Activated CD4-positive, CD25-positive, alpha-beta regulatory T cell treated with anti-CD3 and anti-CD28 coated beads, Interleukin-2, amount 50 U/mL, for 72 hours (primary cell): ENCODE data around the gene PALD1.
"Not testable (repeated sequence)": the region's sequence is repeated elsewhere in the genome, so short reads cannot be mapped to it uniquely, and the experiment has no call there.

ENCODE experiments used
- DNase-seq: peaks from one replicate; pipeline ENCODE4 v3.0.0; 2021

The PALD1 gene

DNA sequence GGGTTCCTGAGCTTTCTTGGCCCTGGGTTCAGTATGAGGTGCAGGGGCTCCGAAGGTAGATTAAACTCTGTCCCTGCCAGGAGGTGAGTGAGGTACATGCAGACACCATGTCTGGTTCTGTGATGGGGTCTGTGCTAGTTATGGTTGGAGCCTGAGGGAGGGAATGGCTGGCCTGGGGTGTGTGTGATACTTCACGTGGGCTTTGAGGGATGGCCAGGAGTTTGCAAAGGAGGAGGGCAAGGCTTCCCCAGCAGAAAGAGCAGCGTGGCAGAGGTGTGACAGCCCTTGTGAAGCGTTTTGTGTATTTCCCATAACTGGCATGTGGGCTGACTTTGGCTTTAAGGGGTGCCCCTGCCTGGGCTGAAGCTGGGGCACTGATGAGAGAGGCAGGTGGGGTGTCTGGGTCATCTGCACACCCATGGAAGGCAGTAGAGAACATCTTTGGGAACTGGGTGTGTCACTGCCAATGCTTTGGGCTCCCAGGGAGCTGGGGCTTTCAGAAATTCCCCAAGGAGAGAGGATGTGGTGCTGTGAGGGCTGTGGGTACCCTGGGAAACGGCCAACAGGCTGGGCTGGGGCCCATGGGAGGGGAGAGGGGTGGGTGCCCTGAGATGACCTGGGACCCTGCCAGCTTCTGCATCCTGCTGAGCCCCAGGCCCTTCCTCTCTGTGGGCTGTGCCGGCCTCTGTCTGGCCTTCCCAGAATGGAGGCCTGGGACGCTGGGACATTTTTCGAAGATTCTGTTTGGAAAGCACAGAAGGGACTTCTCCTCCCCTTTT lies 4.6 kb downstream of the PALD1 start:
- no peak for DNase-seq

DNA sequence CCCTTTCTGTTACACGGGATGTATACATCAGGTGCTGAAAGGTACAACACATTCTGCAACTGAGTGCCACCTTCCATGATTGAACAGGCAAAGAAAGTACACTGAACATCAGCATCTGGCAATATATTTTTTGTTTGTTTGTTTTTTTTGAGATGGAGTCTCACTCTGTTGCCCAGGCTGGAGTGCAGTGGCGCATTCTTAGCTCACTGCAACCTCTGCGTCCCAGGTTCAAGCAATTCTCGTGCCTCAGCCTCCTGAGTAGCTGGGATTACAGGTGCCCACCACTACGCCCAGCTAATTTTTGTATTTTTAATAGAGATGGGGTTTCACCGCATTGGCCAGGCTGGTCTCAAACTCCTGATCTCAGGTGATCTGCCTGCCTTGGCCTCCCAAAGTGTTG lies 5.3 kb downstream of the PALD1 start:
- not testable (repeated sequence) for DNase-seq

DNA sequence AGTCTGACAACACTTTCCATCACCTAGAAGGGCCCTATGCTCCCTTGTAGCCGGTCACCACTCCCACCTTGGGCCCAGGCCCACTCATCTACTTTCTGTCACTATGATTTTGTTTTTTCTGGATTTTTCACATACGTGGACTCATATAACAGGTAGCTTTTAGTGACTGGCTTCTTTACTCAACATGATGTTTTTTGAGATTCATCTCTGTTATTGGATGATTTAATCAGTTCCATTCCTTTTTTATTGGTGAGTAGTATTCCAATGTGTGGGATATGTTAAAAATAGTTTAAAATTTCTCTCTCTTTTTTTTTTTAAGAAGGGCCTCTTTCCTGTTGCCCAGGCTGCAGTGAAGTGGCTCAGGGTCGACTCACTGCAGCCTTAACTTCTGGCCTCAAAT lies 9.3 kb downstream of the PALD1 start:
- no peak for DNase-seq

DNA sequence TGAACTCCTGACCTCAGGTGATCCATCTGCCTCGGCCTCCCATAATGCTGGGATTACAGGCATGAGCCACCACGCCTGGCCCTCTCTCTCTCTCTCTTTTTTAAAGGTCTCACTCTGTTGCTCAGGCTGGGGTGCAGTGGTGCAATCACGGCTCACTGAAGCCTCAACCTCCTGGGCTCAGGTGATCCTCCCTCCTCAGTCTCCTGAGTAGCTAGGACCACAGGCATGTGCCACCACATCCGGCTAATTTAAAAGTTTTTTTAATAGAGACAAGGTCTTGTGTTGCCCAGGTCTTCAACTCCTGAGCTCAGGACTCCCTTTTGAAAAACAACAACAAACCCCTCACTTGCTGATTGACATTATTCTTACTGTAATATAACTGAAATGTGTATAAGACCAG lies 11.6 kb downstream of the PALD1 start:
- no peak for DNase-seq

DNA sequence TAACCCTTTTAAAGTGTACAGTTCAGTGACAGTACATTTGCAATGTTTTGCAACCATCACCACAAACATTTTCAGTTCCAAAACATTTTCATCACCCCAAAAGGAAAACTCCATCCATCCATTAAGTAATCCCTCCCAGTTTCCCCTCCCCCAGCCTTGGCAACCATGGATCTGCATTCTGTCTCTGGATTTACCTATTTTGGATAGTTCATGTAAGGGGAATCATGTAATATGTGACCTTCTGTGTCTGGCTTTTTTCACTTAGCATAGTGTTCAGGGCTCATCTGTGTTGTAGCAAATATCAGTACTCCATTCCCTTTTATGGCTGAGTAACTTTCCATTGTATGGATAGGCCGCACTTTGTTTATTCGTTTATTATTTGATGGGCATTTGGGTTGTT lies 13.0 kb downstream of the PALD1 start:
- no peak for DNase-seq

DNA sequence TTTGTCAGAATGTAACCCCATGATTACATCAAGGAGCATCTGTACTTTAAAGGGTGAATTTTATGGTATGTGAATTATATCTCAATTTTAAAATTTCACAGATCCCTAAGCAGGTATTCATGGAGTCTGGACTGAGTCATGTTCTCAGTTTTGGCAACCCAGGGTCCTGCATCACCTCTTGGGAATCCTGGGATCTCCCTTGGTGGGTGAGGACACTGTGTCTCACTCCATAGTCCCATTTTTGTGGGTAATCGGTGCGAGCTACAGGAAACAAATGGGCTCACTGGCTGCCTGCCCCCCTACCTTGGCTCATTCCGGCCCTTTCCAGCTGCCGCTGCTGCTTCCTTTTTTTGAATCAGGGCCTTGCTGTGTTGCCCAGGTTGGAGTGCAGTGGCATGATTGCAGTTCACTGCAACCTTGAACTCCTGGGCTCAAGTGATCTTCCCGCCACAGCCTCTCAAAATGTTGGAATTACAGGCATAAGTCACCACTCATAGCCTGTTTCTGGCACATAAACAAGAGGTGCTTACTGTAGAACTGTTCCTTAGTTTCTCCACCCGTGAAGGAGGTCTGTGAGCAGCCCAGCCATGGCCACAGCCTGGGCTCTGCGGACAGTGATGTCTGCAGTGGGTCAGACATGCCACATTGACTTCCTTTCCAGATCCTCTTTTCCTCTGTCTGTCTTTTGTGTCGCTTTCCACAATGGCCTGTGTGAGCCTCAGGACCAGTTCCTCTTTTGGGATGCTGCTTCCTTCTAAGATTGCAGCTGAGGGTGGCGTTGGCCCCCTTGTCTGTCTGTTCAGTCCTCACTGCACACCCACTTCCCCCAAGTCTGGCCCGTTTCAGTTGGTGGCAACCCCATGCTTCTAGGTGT lies 14.5 kb downstream of the PALD1 start:
- DNase-seq: no peak

DNA sequence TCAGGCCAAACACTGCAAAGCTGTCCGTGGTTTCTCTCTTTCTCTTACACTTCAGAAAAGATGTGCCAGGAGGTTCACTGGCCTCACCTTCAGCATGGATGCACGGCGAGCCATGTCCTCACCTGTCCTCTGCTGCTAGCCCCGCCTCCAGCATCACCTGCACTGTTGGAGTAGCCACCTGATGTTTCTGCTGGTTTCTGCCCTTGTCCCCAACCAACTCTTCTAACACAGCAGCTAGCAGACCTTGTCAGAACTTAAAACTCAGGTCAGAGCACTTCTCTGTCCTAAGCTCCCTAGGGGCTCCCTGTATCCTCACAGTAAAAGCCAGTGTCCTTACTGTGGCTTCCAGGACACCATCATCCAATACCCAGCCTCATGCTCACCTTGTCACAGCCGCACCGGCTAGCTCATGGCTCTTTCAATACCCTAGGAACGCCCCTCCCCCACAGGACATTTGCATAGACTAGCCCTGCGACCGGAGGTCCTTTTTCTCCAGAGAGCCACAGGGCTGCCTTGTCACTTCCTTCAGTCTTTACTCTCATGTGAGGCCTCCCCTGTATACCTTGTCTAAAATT lies 15.2 kb downstream of the PALD1 start:
- no peak for DNase-seq

DNA sequence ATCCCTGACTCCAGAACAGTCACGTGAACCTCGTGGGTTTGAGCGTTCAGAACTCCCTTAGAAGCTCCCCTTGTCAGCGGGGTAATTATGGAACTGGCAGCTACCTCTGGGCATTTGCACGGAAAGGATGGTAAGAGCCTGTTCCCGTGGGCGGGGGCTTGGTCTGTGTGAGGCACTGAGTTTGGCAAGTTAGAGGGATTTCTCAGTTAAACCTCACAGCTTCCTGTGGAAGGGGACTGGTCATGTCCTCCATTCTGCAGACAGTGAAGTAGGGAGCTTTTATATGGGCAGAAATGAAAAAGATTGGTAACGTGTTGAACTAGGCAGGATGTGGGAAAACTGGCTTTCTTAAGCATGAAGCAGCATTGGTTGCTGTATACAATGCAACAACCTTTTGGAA lies 16.0 kb downstream of the PALD1 start:
- DNase-seq: no peak

DNA sequence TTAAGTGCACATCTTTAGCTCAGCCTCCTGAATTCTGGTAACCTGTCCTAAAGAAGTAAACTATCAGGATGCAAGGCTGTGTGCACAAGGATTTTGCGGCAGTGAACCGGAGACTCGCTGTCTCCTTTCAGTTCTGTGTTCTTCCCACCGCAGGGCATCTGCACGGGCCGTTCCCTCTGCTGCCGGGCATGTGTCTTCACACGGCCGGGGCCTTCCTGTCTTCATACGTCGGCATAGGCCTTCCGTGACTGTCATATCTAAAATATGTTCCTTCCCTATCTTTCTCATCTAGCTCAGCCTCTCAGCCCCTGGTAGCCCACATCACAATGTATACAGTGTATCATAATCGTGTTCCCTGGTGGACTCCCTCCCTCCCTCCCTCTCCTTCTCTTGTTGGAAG lies 16.4 kb downstream of the PALD1 start:
- no peak for DNase-seq

DNA sequence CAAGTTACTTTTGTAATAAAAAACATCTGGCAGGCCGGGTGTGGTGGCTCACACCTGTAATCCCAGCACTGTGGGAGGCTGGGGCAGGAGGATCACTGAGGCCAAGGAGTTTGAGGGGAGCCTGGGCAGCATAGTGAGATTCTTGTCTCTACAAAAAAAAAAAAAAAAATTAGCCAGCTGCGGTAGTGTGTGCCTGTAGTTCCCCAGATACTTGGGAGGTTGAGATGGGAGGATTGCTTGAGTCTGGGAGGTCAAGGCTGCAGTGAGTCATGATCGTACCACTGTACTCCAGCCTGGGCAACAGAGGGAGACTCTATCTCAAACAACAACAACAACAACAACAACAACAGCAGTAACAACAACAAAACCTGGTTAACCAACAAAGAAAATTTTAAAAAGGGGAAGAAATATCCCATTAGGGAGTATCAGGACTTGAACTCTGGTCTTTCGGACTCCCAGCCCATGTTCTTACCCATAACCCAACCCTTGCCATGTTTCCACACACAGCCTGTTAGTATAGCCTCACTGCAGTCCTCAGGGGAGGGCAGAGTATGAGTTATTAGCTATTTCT lies 17.2 kb downstream of the PALD1 start:
- no peak for DNase-seq

DNA sequence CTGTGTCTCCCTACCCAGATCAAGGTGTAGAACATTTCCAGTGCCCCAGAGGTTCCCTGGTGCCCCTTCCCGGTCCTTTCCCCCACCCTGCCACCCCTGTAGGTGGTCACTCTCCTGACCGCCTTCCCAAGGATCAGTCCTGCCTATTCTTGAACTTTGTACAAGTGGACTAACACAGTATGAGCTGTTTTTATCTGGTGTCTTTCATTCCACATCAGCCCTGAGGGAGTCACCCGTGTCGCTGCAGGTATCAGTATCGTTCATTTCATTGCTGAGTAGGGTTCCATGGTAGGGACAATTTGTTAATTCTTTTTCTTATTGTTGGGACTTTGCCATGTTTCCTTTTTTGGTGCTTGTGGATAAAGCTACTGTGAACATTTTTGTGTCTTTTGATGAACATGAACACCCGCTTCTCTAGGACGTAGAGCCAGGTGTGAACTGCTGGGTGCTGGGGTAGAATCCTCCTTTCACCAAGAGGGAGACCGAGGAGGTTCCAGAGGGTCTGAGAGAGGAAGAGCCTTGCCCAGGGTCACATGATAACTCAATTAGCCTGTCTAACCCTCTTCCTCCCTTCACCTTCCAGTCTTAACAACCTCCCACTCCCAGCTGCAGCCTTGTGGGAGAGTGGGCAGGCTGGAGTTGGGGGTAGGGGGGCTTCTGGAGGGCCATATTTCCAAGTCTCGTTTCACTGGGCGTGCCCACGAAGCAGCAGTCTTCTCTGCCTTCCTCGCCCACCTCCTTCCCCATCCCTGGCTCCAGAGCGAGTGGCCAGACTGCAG lies 18.0 kb downstream of the PALD1 start:
- DNase-seq: no peak

DNA sequence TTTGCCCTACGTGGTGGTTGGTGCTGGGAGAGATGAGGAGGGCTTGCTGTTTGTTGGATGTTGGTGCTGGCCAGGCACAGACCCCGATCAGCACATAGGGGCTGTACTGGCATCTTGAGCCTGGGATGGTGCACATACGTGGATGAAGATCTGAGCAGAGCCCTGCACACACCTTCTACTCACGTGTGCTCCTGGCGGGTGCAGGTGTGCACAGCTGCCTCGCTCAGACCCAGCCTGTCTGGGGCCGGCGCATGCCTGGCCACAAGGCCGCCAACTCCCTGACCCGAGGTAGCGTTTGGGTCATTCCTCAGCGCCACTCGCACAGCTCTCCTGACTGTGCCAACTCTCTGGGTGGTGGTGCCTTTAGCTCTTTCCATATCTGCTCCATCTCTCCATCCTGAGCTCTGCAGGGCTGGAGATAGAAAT lies 18.6 kb downstream of the PALD1 start:
- no peak for DNase-seq

DNA sequence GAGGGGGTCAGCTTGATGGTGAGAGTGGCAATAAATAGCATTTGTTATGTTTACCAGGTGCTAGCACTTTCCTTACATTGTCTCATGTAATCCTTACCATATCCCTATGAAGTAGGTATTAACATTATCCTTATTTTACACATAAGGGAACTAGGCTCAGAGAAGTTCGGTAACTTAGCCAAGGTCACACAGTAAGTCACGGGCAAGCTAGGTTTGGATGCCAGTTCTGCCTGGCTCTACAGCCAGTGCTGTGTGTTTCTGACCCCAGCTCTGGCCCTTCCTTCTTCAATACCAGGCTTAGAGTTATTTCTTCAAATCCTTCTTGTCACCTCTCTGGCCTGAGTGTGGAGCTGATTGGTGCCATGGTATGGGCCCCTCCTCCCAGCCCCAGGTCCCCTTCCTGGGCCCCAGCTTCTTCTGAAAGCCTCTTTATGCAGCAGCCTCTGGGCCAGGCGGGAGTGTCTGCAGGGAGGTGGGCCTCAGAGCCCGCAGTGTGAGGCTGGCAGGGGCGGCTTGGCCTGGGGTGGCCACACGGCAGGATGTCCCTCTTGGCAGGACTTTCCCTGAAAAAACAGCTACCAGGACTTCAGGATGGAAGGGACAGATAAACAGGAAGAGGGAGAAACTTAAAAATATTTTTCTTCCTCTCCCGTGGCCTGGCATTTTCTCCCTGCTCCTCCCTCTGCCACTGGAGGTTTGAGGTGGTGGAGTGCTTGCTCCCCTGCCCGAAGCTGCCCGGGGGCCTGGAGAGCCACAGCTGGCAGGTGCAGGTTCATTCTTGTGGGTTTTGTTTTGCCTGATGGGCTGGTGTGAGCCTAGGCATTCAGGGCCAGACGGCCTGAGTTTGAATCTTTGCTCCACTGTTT lies 20.6 kb downstream of the PALD1 start:
- no peak for DNase-seq

DNA sequence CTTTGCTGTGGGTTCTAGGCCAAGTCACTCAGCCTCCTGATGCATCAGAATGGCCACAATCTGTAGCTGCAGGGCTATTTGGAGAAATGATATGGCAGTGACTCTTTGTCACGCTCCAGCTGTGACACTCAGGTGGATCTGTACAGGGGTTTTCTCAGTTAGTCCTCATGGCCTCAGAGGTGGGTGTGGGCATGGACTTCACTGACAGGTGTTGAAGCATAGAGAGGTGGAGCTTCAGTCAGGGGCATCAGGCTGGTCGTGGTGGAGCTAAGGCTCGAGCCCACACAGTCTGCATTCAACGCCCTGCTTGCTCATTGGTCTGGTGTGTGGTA lies 21.2 kb downstream of the PALD1 start:
- DNase-seq: no peak

DNA sequence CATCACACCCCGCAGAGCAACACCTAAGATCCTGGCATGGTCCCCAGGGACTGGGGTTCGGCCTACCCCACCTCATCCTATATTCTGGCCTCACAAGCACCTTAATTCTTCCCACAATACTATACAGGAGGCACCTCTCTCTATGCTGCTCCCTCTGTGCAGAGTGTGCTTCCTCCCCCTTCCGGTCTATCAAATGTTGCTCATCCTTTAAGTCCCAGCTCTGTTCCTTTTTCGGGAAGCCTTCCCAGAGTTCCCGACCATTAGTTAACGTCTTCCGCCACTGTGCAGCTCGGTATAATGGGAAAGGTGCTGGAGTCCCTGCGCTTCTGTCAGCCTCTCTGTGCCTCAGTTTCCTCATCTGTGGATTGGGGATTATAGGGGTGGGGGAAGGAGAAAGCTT lies 21.8 kb downstream of the PALD1 start:
- no peak for DNase-seq

DNA sequence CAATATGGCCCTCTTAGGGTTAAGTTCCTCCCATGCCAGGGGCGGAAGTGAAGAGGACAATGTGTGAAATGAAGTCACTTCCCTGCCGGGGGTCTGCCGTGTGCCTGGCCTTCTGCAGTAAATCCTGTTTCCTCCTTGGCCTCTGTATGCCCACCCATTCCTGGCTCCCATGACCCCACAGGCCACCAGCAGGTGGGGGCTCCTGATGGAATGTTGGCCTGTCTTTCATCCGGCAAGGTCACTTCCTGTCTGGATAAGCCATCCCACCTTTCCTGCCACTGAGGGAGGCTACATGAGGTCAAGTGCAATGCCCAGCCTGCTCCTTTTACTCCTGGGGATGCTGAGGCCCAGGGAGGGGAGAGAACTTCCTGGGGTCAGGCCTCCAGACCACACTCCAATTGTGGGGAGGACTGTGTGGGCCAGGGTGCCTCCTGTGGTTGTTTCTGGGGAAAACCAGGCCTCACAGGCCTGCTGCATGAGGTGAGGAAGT lies 22.3 kb downstream of the PALD1 start:
- no peak for DNase-seq

DNA sequence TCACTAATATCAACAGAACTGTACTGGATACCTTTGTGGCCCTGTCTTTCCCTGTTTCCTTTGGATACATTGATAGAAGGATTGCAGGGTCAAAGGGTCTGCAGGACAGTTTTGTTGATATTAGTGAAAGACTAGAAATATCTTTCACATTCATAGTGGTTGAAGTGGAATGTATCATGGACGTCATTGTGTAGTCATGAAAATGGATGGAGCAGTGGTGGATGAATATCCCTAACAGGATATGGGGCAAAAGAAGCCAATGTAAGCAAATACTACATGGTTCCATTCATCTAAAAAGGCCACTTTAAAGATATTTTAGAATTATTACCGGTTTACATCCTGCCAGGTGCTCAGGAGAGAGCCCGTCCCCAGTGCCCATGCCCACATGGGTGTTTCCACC lies 23.8 kb downstream of the PALD1 start:
- DNase-seq: no peak

DNA sequence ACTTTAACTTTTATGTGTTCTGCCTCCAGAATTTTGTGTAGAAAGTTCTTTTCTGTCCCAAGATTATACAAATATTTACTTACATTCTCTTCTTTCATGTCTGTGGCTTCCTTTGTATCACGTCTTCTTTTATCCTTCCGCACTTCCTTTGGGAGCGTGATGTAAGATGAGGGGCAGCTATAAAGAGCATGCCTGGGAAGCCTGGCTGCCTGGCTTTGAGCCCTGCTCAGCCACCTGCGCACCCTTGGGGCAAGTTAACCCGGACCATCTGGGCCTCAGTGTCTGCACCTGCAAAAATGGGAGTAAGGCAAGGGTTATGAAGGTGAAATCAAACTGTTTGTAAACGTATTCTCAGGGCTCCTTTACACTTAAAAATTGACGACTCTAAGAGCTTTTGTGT lies 25.2 kb downstream of the PALD1 start:
- no peak for DNase-seq

DNA sequence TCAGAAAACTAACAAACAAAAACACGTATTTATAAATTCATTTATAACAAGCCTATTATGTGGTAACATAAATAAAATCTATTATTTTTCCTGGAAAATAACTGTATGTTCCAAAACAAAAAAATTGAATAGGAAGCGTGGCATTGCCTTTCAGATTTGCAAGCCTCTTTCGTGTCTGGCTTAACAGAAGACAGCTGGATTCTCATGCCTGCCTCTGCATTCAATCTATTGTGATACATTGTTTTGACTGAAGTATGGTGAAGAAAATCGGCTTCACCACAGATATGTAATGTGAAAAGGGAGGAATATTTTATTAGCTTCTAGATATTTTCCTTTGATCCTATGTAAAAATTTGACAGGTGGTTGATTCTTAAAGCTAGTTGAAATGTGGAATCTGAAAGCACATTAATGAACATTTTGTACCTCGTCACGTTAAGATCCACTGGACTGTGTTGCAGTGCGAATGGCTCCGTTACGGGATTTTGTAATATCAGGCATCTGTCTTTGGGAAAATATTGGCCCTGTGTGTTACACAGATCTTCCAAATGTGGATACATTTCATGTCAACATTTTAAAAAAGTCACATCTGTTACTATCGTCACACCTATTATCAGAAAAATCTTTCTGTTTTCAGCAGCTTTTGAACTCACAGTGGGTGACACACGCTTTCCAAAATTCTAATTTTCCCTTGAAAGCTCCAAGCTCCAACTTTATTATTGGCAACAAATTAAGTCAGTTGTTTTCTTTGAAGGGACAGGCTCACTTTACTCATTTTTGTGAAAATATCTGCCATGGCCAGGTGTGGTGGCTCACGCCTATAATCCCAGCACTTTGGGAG lies 26.2 kb downstream of the PALD1 start:
- no peak for DNase-seq

DNA sequence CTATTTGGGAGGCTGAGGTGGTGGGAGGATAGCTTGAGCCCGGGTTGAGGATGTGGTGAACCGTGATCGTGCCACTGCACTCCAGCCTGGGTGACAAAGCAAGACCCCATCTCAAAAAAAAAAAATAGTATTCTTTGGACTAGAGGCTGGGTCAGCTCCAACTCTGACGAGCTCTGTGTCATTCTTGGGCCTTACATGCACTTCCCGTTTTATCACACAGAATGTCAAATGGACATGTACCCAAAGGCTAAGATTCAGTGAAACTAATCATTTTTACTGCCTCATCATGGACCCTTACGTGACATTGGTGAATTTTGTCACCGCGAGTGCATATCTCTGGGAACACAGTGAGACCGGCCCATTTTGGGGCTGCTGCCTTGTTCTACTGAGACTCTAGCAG lies 27.3 kb downstream of the PALD1 start:
- no peak for DNase-seq

DNA sequence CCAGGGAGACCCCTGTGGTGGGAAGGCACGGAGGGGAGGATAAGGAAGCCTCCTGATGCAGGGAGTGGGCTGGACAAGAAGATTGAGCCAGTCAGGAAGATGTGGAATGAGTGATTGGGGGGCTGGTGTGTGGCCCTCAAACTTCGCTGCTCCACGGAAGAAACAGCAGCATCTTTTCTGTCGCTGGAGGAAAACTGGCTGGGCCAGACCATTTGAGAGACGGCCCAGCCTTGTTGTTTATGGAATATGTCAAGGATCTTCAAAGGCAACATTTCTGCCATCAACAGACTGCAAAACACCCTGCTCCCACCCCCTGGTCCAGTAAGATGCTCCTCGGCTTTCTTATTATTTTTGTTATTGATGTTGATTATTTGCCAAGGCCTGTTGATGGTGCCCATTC lies 29.4 kb downstream of the PALD1 start:
- no peak for DNase-seq
